DOHH2 (cell line): ENCODE measurements around the gene PHF21A.

Source experiments
- H3F3A ChIP-seq: fragments of 200-600 bp; sonication (generic), shearing (Covaris generic); 2 replicates; pipeline ENCODE4 v1.6.0; 2016; ENCODE audit warnings: antibody characterized with exemption, mild to moderate bottlenecking; ENCODE audit not compliant: control insufficient read depth, insufficient read depth
- H3K27ac ChIP-seq: fragments of 200-600 bp; sonication (generic); 2 replicates; pipeline ENCODE4 v1.5.1; 2014; ENCODE audit warnings: low read depth, mild to moderate bottlenecking, low read length, moderate library complexity
- H3K27me3 ChIP-seq: fragments of 200-600 bp; sonication (generic); 2 replicates; pipeline ENCODE4 v1.6.1; 2014; ENCODE audit warnings: mild to moderate bottlenecking, low read length, mixed read lengths; ENCODE audit not compliant: control insufficient read depth
- H3K36me3 ChIP-seq: fragments of 200-600 bp; sonication (generic); 2 replicates; pipeline ENCODE4 v1.6.1; 2014; ENCODE audit warnings: mild to moderate bottlenecking, low read length, moderate library complexity, mixed read lengths; ENCODE audit not compliant: control insufficient read depth
- H3K4me1 ChIP-seq: fragments of 200-600 bp; sonication (generic); 2 replicates; pipeline ENCODE4 v1.6.1; 2014; ENCODE audit warnings: mild to moderate bottlenecking, low read length, mixed read lengths; ENCODE audit not compliant: control insufficient read depth
- H3K4me2 ChIP-seq: fragments of 200-600 bp; sonication (generic); 2 replicates; pipeline ENCODE4 v1.6.0; 2014; ENCODE audit warnings: mild to moderate bottlenecking, low read length, moderate library complexity
- H3K4me3 ChIP-seq: fragments of 200-600 bp; sonication (generic); 2 replicates; pipeline ENCODE4 v1.5.1; 2014; ENCODE audit warnings: mild to moderate bottlenecking, low read length, mixed read lengths
- H3K79me2 ChIP-seq: fragments of 200-600 bp; sonication (generic); 2 replicates; pipeline ENCODE4 v1.6.1; 2014; ENCODE audit warnings: mild to moderate bottlenecking, low read length, mixed read lengths; ENCODE audit not compliant: control insufficient read depth
- H3K9me2 ChIP-seq: fragments of 200-600 bp; sonication (generic); replicated peaks from 2 replicates; pipeline ENCODE4 v1.6.1; 2014; ENCODE audit warnings: mild to moderate bottlenecking, low read length, mixed read lengths; ENCODE audit not compliant: control insufficient read depth
- H3K9me3 ChIP-seq: fragments of 200-600 bp; sonication (generic); 2 replicates; pipeline ENCODE4 v1.6.1; 2014; ENCODE audit warnings: antibody characterized with exemption, low read length, mixed read lengths; ENCODE audit not compliant: control insufficient read depth, insufficient read depth
- H4K20me1 ChIP-seq: fragments of 200-600 bp; sonication (generic); 2 replicates; pipeline ENCODE4 v1.6.0; 2014; ENCODE audit warnings: low read depth, mild to moderate bottlenecking, antibody characterized with exemption, low read length, moderate library complexity; ENCODE audit not compliant: control insufficient read depth, insufficient read depth
- CTCF ChIP-seq: fragments of 200-600 bp; sonication (generic); IDR thresholded peaks from one replicate; pipeline ENCODE4 v1.5.1; 2014; ENCODE audit warnings: antibody characterized with exemption, mild to moderate bottlenecking, low read depth, low read length; ENCODE audit not compliant: poor library complexity, severe bottlenecking
- EZH2phosphoT487 ChIP-seq: fragments of 200-600 bp; sonication (generic); IDR thresholded peaks from 2 replicates; pipeline ENCODE4 v1.6.1; 2017; ENCODE audit warnings: borderline replicate concordance, mild to moderate bottlenecking, antibody characterized with exemption, low read length, moderate library complexity, mixed read lengths

Gene PHF21A

GRCh38 chr11:45897556-45897955 lies 223.7 kb downstream of the PHF21A start:
- H3K4me1 ChIP-seq: peaks cover 12% of the 10 kb centered on the region
- no peaks in the 10 kb centered on the region for H3F3A ChIP-seq
- H4K20me1 ChIP-seq: no peaks in the 10 kb centered on the region
- H3K4me3 ChIP-seq: no peak overlapping the region
- no peaks in the 10 kb centered on the region for H3K36me3 ChIP-seq
- H3K9me3 ChIP-seq: no peaks in the 10 kb centered on the region
- no peak for TF ChIP-seq CTCF
- TF ChIP-seq EZH2phosphoT487: no peak
- no peak overlapping the region for H3K4me2 ChIP-seq
- H3K27ac ChIP-seq: no peak overlapping the region
- peaks cover 37% of the 10 kb centered on the region for H3K27me3 ChIP-seq
- no peaks in the 10 kb centered on the region for H3K9me2 ChIP-seq
- no peaks in the 10 kb centered on the region for H3K79me2 ChIP-seq

- peaks cover 32% of the 10 kb centered on the region for H3K27me3 ChIP-seq
- no peak overlapping the region for H3K4me3 ChIP-seq
- TF ChIP-seq EZH2phosphoT487 (no peak), CTCF (no peak)
- H3K9me2 ChIP-seq: no peaks in the 10 kb centered on the region
- H3K79me2 ChIP-seq: no peaks in the 10 kb centered on the region
- no peak overlapping the region for H3K27ac ChIP-seq
- no peaks in the 10 kb centered on the region for H3F3A ChIP-seq
- H3K4me1 ChIP-seq: peaks cover 12% of the 10 kb centered on the region
- H4K20me1 ChIP-seq: no peaks in the 10 kb centered on the region
- H3K36me3 ChIP-seq: no peaks in the 10 kb centered on the region
- H3K4me2 ChIP-seq: no peak overlapping the region
- no peaks in the 10 kb centered on the region for H3K9me3 ChIP-seq
Measured at GRCh38 chr11:45896422-45896984, 224.8 kb downstream of the PHF21A start.

DNA sequence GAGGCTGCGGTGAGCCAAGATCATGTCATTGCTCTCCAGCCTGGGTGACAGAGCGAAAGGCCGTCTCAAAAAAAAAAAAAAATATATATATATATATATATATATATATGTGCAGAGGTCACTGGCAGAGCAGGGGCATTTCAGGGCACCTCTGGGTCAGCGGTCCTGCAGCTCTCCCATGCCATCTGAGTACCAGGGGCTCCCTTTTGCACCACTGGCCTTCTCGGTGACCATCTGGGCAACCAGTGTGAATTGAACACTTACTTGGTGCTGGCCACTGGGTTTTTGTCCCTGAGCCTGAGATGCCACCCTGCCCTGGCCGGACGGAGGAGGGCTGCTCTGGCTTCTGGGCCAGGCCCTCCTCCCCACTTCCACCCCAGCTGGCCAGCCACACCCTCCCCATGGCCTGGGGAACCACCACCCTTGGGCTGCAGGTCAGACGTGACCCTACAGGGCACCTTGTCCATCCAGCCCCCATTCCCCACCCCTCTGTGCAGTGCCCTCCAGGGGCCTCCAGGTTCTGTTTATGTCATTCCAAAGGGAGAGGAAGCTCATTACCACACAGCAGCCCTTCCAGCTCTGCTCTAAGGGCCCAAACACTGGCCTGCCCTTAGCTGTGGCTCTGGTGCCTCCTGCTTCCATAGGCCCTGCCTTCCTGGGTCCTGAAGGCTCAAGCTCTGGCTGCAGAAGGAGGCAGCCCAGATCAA lies 225.5 kb downstream of the PHF21A start:
- Histone ChIP-seq H4K20me1 (no peaks in the 10 kb centered on the region), H3K4me3 (no peak overlapping the region), H3K9me3 (no peaks in the 10 kb centered on the region), H3K4me1 (peaks cover 12% of the 10 kb centered on the region), H3K4me2 (no peak overlapping the region), H3K79me2 (no peaks in the 10 kb centered on the region), H3K9me2 (no peaks in the 10 kb centered on the region), H3F3A (no peaks in the 10 kb centered on the region), H3K27me3 (peaks cover 26% of the 10 kb centered on the region), H3K36me3 (no peaks in the 10 kb centered on the region), H3K27ac (no peak overlapping the region)
- TF ChIP-seq EZH2phosphoT487: no peak
- TF ChIP-seq CTCF: no peak
